Gastrocnemius medialis (tissue), 4 donors: ENCODE data around the gene ARL16. TPM values are rescaled to one million over a fixed set of nuclear protein-coding genes. Genes with fewer than 3 reads are reported as not detected.
A peak's percentile ranks its signal among the peaks of the same experiment; 100 is the strongest.

Experiments used
- ATAC-seq, 2 donors: fragments of 150-250 bp; one replicate each; pipeline ENCODE4 v1.9.1; 2016
- DNase-seq, 2 donors: peaks; one replicate each; pipeline ENCODE4 v3.0.0-alpha.2; 2019
- H3K27ac ChIP-seq, 4 donors: fragments of 200-600 bp; sonication (generic); 1 replicate in 1 of 4; 2 replicates in 3 of 4; pipeline ENCODE4 v1.5.1; 2016 to 2018; ENCODE audit warnings: mild to moderate bottlenecking in 2 of 4, moderate library complexity in 1 of 4
- H3K27me3 ChIP-seq, 3 donors: fragments of 200-600 bp; sonication (generic) in 2 of 3; 1 replicate in 1 of 3; 2 replicates in 2 of 3; pipeline versions ENCODE4 v1.5.1 to v1.6.0; 2016 to 2019; ENCODE audit warnings: mild to moderate bottlenecking in 1 of 3, moderate library complexity in 1 of 3
- H3K36me3 ChIP-seq, 2 donors: fragments of 200-600 bp; sonication (generic) in 1 of 2; one replicate each; pipeline ENCODE4 v1.5.1; 2017 to 2018
- H3K4me1 ChIP-seq, 2 donors: fragments of 200-600 bp; sonication (generic) in 1 of 2; one replicate each; pipeline ENCODE4 v1.5.1; 2016 to 2017; ENCODE audit warnings: mild to moderate bottlenecking in 2 of 2
- H3K4me3 ChIP-seq, 4 donors: fragments of 200-600 bp; sonication (generic) in 3 of 4; 1 replicate in 1 of 4; 2 replicates in 3 of 4; pipeline ENCODE4 v1.5.1; 2016 to 2019; ENCODE audit warnings: mild to moderate bottlenecking in 2 of 4
- H3K9me3 ChIP-seq, 3 donors: fragments of 200-600 bp; sonication (generic) in 2 of 3; 1 replicate in 1 of 3; 2 replicates in 2 of 3; pipeline ENCODE4 v1.5.1; 2016 to 2019
- POLR2A ChIP-seq, 2 donors: fragments of 450-650 bp; IDR thresholded peaks; one replicate each; pipeline ENCODE4 v1.6.1; 2017; ENCODE audit warnings: antibody characterized with exemption in 2 of 2, mild to moderate bottlenecking in 2 of 2, moderate library complexity in 2 of 2
- in situ Hi-C, 4 donors: fragments of 200-750 bp; cut with MboI; loops; one replicate each; pipeline versions ENCODE4 v1.15.0 to v1.8.0; 2017; ENCODE audit warnings: low sequenced_read_pairs in 4 of 4
- intact Hi-C: fragments of 100-400 bp; cut with DNase I; formaldehyde crosslinking; loops from one replicate; pipeline ENCODE4 v1.15.1; 2023; ENCODE audit warnings: low total_unique reads
- total RNA-seq, 4 donors: library from RNA; depleted of rRNA; stranded (reverse); fragments of >200 nt; gene quantifications; one replicate each; pipeline versions ENCODE4 v1.1.0 to v1.2.3, GENCODE V29; 2016
- TF ChIP-seq, protein P1 (sequence below), 5 experiments: fragments of 450-650 bp in 3 of 5; fragments of 200-600 bp in 2 of 5; sonication (generic) in 2 of 5; IDR thresholded peaks in 4 of 5; conservative IDR thresholded peaks in 1 of 5; 1 replicate in 4 of 5; 2 replicates in 1 of 5; pipeline ENCODE4 v1.5.1; 2016 to 2019; ENCODE audit warnings: antibody characterized with exemption in 5 of 5, mild to moderate bottlenecking in 3 of 5, moderate library complexity in 3 of 5

The ARL16 gene
- total RNA-seq, 4 donors from 2014 or later = 12.9 to 23.6 (median 20.0) TPM

DNA sequence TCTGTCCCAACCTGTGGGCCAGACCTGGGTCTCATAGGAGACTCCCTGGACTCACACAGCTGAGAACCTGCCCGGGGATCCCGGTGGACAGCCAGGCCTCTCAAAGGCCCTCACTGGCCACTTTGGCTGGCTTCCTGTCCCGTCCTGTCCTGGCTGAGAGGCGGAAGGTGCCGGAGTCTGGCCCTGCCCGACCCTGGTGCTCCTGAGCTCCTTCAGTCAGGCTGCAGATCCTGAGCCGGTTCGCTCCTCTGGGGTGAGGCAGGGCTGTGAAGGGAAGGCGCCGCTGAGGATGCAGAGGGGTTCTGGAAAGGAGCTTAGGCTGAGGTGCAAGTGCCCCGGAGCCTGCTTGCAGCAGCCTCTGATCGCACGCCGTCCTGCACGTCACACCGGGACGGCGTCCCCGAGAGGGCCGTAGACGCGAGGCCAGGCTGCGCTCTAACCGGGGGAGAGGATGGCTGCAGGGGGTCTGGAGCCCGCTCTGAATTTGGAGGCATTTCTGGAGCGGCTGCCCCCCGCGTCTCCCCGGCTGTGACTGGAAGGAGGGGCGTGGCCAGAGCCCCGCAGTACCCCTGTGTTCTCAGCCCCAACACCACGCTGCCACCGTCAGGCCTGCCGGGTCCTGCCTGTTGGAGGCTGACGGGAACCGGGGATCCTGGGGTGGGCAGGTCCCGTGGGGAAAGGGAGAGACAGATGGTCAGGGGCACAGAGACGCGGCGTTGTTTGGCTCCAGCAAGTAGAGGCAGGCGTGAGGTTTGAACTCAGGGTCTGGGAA, 4.4 kb upstream of the ARL16 start:
- DNase-seq (no peak), ATAC-seq (no peak)
- intact Hi-C loops = no loop called here
- no peaks in the 10 kb centered on the region for H3K27me3 ChIP-seq
- no peak overlapping the region for H3K27ac ChIP-seq
- H3K36me3 ChIP-seq = peaks cover 0 to 74% of the 10 kb centered on the region in 2 donors
- TF ChIP-seq POLR2A (IDR thresholded peaks at IDR 0.05) = no peak
- TF ChIP-seq, protein P1, sequence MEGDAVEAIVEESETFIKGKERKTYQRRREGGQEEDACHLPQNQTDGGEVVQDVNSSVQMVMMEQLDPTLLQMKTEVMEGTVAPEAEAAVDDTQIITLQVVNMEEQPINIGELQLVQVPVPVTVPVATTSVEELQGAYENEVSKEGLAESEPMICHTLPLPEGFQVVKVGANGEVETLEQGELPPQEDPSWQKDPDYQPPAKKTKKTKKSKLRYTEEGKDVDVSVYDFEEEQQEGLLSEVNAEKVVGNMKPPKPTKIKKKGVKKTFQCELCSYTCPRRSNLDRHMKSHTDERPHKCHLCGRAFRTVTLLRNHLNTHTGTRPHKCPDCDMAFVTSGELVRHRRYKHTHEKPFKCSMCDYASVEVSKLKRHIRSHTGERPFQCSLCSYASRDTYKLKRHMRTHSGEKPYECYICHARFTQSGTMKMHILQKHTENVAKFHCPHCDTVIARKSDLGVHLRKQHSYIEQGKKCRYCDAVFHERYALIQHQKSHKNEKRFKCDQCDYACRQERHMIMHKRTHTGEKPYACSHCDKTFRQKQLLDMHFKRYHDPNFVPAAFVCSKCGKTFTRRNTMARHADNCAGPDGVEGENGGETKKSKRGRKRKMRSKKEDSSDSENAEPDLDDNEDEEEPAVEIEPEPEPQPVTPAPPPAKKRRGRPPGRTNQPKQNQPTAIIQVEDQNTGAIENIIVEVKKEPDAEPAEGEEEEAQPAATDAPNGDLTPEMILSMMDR (IDR thresholded peaks at IDR 0.05 in 4 of 5, conservative IDR thresholded peaks at IDR 0.05 in 1 of 5) = no peak
- in situ Hi-C loops = no loop called here
- H3K4me3 ChIP-seq = no peak overlapping the region
- no peaks in the 10 kb centered on the region for H3K9me3 ChIP-seq
- peaks cover 14 to 19% of the 10 kb centered on the region in 2 donors for H3K4me1 ChIP-seq

DNA sequence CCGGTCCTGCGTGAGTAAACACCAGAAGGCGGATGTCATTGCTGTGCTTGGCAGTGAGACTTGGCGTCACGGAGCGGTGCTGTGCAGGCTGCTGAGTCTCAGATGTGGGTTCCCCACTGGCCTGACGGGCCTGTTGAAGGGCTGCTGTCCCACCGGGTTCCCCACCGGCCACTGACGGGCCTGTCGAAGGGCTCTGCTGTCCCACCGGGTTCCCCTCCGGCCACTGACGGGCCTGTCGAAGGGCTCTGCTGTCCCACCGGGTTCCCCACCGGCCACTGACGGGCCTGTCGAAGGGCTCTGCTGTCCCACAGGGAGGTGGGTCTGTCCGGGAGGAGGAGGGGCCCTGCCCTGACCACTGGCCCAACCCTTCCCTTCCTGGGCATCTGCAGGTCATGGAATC, 3.0 kb upstream of the ARL16 start:
- in situ Hi-C loops = no loop called here
- TF ChIP-seq POLR2A (IDR thresholded peaks at IDR 0.05) = no peak
- TF ChIP-seq, protein P1 (IDR thresholded peaks at IDR 0.05 in 4 of 5, conservative IDR thresholded peaks at IDR 0.05 in 1 of 5) = no peak
- H3K27ac ChIP-seq = no peak overlapping the region
- DNase-seq (no peak), ATAC-seq (no peak)
- H3K4me3 ChIP-seq = no peak overlapping the region
- H3K9me3 ChIP-seq = no peaks in the 10 kb centered on the region
- H3K4me1 ChIP-seq = peaks cover 23 to 27% of the 10 kb centered on the region in 2 donors
- no peaks in the 10 kb centered on the region for H3K27me3 ChIP-seq
- H3K36me3 ChIP-seq = peaks cover 0 to 60% of the 10 kb centered on the region in 2 donors
- intact Hi-C loops = no loop called here

DNA sequence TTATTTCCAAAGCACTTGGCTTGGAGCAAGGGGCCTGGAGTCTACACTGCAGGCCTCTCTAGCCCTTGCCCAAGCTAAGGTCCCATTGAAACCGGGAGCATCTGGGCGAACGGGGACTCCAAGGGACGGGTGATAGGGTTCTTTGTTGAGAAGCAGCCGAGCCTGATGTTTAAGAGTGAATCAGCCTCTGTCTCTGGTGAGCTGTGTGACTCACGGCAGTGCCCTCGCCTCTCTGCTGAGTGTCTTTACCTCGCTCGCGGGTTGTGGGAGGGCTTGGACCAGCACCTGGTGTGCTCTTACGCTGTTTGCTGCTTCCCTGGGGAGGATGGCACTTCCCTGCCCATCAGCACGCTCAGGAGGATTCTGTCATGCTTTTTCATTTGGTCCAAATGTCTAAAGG, 1.5 kb upstream of the ARL16 start:
- no peak for DNase-seq
- H3K27me3 ChIP-seq = no peaks in the 10 kb centered on the region
- H3K36me3 ChIP-seq = peaks cover 0 to 45% of the 10 kb centered on the region in 2 donors
- peak overlapping the region in 1 of 4 donors; percentile 86 for H3K27ac ChIP-seq
- peak overlapping the region; percentile 90 to 99 (median 97) for H3K4me3 ChIP-seq
- H3K4me1 ChIP-seq = peaks cover 23 to 27% of the 10 kb centered on the region in 2 donors
- H3K9me3 ChIP-seq = no peaks in the 10 kb centered on the region
- ATAC-seq = no peak
- in situ Hi-C loops (no loop called here), intact Hi-C loops (no loop called here)
- TF ChIP-seq POLR2A (IDR thresholded peaks at IDR 0.05) = no peak
- TF ChIP-seq, protein P1 (IDR thresholded peaks at IDR 0.05 in 4 of 5, conservative IDR thresholded peaks at IDR 0.05 in 1 of 5) = no peak

DNA sequence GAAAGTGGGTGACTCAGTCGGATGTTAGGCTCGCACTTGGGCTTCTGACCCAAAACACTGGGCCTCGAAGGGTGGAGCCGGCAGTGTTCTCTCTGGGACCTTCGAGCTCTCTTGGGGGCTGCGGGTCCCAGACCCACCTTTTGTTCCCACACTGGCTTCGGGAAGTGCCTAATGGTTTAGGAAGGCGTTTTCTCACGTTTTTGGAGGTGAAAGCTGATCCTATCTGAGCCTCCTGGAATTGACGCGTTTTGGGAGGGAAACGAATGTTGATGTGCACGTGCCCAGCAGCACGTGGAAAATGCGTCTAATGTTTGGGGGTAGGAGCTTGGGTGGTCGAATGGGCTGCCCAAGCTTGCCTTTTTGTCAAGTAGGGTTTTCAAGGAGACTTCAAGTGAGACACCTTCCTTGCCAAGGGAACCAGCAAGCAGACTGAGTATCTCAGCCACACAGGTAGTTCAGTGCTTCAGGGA, 880 bp upstream of the ARL16 start:
- in situ Hi-C loops = no loop called here
- intact Hi-C loops = no loop called here
- ATAC-seq (no peak), DNase-seq (no peak)
- TF ChIP-seq, protein P1 (IDR thresholded peaks at IDR 0.05 in 4 of 5, conservative IDR thresholded peaks at IDR 0.05 in 1 of 5) = no peak
- TF ChIP-seq POLR2A (IDR thresholded peaks at IDR 0.05) = no peak
- H3K27me3 ChIP-seq = no peaks in the 10 kb centered on the region
- H3K27ac ChIP-seq = peak overlapping the region; percentile 73 to 91 (median 82)
- H3K9me3 ChIP-seq = no peaks in the 10 kb centered on the region
- peak overlapping the region; percentile 90 to 99 (median 97) for H3K4me3 ChIP-seq
- H3K36me3 ChIP-seq = peaks cover 0 to 39% of the 10 kb centered on the region in 2 donors
- H3K4me1 ChIP-seq = peaks cover 23 to 27% of the 10 kb centered on the region in 2 donors
